AG09319 (cell line): ENCODE data around the gene PACS2.
"Not testable (repeated sequence)": the region's sequence is repeated elsewhere in the genome, so short reads cannot be mapped to it uniquely, and the experiment has no call there.

Source experiments
- DNase-seq: peaks from one replicate; pipeline ENCODE4 v3.0.0-alpha.2; 2010; ENCODE audit warnings: low read depth; ENCODE audit errors: extremely low read depth
- TF ChIP-seq, protein P1 (sequence below): IDR thresholded peaks from 2 replicates; pipeline ENCODE4 v1.5.1; 2011; ENCODE audit warnings: low read depth, mild to moderate bottlenecking, inconsistent platforms, low read length, moderate library complexity

Gene PACS2

GRCh38 chr14:105330491-105330895, 15.9 kb downstream of the PACS2 start:
- TF ChIP-seq, protein P1, sequence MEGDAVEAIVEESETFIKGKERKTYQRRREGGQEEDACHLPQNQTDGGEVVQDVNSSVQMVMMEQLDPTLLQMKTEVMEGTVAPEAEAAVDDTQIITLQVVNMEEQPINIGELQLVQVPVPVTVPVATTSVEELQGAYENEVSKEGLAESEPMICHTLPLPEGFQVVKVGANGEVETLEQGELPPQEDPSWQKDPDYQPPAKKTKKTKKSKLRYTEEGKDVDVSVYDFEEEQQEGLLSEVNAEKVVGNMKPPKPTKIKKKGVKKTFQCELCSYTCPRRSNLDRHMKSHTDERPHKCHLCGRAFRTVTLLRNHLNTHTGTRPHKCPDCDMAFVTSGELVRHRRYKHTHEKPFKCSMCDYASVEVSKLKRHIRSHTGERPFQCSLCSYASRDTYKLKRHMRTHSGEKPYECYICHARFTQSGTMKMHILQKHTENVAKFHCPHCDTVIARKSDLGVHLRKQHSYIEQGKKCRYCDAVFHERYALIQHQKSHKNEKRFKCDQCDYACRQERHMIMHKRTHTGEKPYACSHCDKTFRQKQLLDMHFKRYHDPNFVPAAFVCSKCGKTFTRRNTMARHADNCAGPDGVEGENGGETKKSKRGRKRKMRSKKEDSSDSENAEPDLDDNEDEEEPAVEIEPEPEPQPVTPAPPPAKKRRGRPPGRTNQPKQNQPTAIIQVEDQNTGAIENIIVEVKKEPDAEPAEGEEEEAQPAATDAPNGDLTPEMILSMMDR: no peak
- DNase-seq: no peak

DNA sequence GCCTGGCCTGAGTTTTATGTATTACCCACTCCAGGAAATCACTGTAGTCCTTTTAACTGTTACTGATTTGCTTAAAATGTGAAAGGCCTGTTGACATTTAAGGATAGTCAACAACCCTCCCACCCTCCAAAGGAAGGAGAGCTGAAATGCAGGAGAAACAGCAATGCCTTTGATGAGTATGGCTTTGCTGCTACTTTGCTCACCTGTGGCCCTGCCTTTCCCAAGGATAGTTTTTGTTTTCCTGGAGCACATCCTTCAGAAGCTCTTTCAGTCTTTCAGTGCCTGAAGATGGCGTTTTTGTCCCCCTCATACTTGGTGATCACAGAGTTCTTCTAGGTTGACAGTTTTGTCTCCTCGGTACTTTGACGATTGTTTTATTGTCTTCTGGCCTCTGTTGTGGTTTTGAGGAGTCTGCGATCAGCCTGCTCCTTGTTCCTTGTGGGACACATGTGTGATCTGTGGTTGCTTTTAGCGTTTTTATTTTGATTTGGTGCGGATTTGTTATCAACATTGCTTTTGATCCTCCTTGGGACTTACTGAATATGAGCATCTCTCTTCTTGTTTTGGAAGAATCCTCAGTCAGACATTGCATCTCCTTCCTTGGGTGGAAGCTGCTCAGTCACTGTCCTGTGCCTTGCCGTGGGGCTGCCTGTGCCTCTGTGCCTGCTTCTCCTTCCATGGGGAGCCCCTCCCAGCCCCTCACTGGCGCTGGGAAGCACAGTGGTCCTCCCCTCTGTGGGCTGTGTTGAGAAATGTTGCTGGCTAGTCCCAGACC, 17.2 kb downstream of the PACS2 start:
- TF ChIP-seq, protein P1: no peak
- no peak for DNase-seq

DNA sequence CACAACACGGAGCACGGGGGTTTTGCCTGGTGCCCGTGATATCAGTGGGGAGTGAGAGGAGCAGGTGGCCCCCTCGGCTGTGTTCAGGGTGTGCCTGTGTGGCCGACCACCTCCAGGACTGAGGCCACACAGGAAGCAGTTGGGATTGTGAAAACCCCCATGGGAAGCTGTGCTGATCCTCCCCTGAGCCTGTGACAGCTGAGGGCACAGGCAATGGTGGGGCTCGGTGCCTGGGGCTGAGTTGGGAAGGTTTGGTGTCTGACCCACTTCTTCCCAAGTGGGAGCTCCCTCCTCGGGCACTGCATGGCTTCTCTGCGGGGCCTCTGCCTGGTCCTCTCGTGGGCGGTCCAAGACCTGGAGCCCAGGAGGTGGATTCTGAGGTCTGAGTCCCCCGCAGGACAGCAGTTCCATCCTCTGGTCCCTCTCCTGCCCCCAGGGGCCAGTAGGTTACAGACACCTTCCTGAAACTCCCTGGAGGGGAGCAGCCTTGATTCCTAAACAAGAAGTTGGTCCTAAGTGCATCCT, 17.9 kb downstream of the PACS2 start:
- no peak for DNase-seq
- TF ChIP-seq, protein P1: no peak

GRCh38 chr14:105333020-105333490, 18.5 kb downstream of the PACS2 start:
- no peak for DNase-seq

DNA sequence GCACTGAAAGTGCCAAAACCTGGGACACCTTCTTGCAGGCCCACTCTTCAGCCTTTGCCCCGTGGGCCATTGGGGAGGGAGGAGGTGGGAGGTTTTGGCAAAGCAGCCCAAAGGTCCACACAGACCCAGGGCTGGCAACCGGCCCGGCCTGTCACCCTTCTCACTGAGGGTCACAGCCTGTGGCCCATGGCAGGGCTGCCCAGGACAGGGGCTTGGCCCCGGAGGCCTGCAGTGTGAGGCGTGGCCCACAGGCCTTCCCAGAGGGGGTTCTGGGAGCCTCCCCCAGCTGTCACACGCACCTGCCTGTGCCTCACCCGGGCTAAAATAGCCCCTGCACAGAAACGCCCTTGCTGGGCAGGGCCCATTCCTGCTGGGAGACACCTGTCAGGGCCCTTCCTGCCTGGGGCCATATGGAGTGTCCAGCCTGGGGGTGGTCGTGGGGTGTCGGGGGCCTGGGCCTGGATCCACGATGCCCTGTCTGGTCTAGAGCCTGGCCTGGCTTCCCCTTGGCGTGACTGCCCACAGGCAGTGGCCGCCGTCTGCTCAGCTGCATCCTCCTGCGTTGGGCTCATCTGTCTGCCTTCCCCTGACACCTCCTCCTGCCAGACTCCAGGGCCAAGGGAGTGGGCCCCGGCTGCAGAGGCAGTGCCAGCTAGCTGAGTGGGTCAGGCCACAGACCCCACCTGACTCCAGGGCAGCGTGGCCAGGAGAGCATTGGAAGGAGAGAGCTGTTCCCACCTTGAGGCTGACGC, 19.2 kb downstream of the PACS2 start:
- no peak for DNase-seq
- TF ChIP-seq, protein P1: no peak

More at GRCh38 chr14:105333020-105333490, 18.5 kb downstream of the PACS2 start:
- TF ChIP-seq, protein P1: no peak

- TF ChIP-seq, protein P1: no peak
These were observed 20.1 kb downstream of the PACS2 start for GRCh38 chr14:105334383-105335230.

DNA sequence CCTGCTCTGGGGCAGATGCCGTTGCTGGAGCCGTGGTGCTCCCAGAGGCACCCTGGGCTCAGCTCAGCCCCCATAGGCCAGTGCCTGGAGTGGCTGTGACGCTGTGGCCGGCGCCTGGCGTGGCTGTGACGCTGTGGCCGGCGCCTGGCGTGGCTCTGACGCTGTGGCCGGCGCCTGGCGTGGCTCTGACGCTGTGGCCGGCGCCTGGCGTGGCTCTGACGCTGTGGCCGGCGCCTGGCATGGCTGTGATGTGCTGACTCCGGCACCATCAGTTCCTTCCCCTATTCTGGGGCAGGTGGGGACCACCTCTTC, 20.6 kb downstream of the PACS2 start:
- not testable (repeated sequence) for DNase-seq

More at GRCh38 chr14:105334383-105335230, 20.1 kb downstream of the PACS2 start:
- DNase-seq: no peak
